Urinary bladder (tissue), 4 donors: Measurements from ENCODE around the gene CACNA1H. TPM values are rescaled to one million over a fixed set of nuclear protein-coding genes. Genes with fewer than 3 reads are reported as not detected.
"Not testable (repeated sequence)": the region's sequence is repeated elsewhere in the genome, so short reads cannot be mapped to it uniquely, and the experiment has no call there.

ENCODE experiments used
- DNase-seq: peaks from one replicate; pipeline ENCODE4 v3.0.0-alpha.2; 2015; ENCODE audit errors: extremely low spot score
- H3K27ac ChIP-seq: one replicate; pipeline ENCODE4 v1.5.1; 2013; ENCODE audit warnings: low read depth, mild to moderate bottlenecking, moderate library complexity
- H3K36me3 ChIP-seq: one replicate; pipeline ENCODE4 v1.6.1; 2013; ENCODE audit warnings: mild to moderate bottlenecking, moderate library complexity; ENCODE audit not compliant: insufficient read depth
- H3K4me1 ChIP-seq: one replicate; pipeline ENCODE4 v1.6.1; 2013; ENCODE audit warnings: mild to moderate bottlenecking, moderate library complexity; ENCODE audit not compliant: insufficient read depth
- H3K4me3 ChIP-seq: one replicate; pipeline ENCODE4 v1.5.1; 2013; ENCODE audit warnings: low read depth, low read length
- WGBS: extraction: QIAGEN DNeasy Blood & Tissue Kit; methylation state at CpG from one replicate; pipeline ENCODE4 v1.1.7; 2013; 5-methylcytosine and 5-hydroxymethylcytosine counted together
- polyA plus RNA-seq: library from polyadenylated mRNA; stranded (reverse); fragments of 200-250 nt; gene quantifications from one replicate; pipeline ENCODE4 v1.2.3, GENCODE V29; 2013
- total RNA-seq: library from RNA; depleted of rRNA; stranded (reverse); fragments of >200 nt; gene quantifications from one replicate; pipeline ENCODE4 v1.2.3, GENCODE V29; 2014
- donor health status: healthy with polysubstance abuse.
- donor health status: healthy.

Gene CACNA1H
- total and polyA plus RNA-seq, 2 donors: 10.6 to 151 TPM

- not testable (repeated sequence) for H3K27ac ChIP-seq, H3K4me3 ChIP-seq, H3K36me3 ChIP-seq, H3K4me1 ChIP-seq, DNase-seq
- 89% methylated on average over 7 of the region's 7 CpGs for WGBS
These were observed 78.4 kb downstream of the CACNA1H start for GRCh38 chr16:1231301-1231700.

- not testable (repeated sequence) for H3K27ac ChIP-seq, H3K4me3 ChIP-seq, DNase-seq, H3K4me1 ChIP-seq, H3K36me3 ChIP-seq
- WGBS: no CpG with 5 or more reads among the region's 47 CpGs
These were observed 79.3 kb downstream of the CACNA1H start for GRCh38 chr16:1232049-1232748.

- H3K4me3 ChIP-seq, H3K27ac ChIP-seq, DNase-seq, H3K4me1 ChIP-seq, H3K36me3 ChIP-seq: not testable (repeated sequence)
- WGBS: no CpG with 5 or more reads among the region's 29 CpGs
These were observed 83.8 kb downstream of the CACNA1H start for GRCh38 chr16:1236659-1237058.

- Histone ChIP-seq H3K36me3 (no peaks in the 10 kb centered on the region), H3K4me1 (no peaks in the 10 kb centered on the region), H3K4me3 (no peak overlapping the region), H3K27ac (no peak overlapping the region)
- 82% methylated on average over 9 of the region's 9 CpGs for WGBS
- no peak for DNase-seq
These were observed 85.1 kb downstream of the CACNA1H start for GRCh38 chr16:1237990-1238389.

GRCh38 chr16:1238909-1239308, 86.0 kb downstream of the CACNA1H start:
- not testable (repeated sequence) for DNase-seq, H3K36me3 ChIP-seq
- 66% methylated on average over 19 of the region's 23 CpGs for WGBS

GRCh38 chr16:1239575-1239974, 86.7 kb downstream of the CACNA1H start:
- H3K27ac ChIP-seq, DNase-seq, H3K4me3 ChIP-seq, H3K4me1 ChIP-seq, H3K36me3 ChIP-seq: not testable (repeated sequence)
- 87% methylated on average over 9 of the region's 9 CpGs for WGBS

More at GRCh38 chr16:1238909-1239308, 86.0 kb downstream of the CACNA1H start:
- H3K27ac ChIP-seq, H3K4me3 ChIP-seq, H3K4me1 ChIP-seq: not testable (repeated sequence)

- H3K4me1 ChIP-seq, H3K36me3 ChIP-seq, DNase-seq, H3K27ac ChIP-seq, H3K4me3 ChIP-seq: not testable (repeated sequence)
- 55% methylated on average over 8 of the region's 12 CpGs for WGBS
These were observed 87.5 kb downstream of the CACNA1H start, which contains the start of gene TPSAB1 for GRCh38 chr16:1240436-1240835. Gene TPSAB1, plus strand, starts transcription at chr16:1240705. Its CDS starts 234 bp downstream, at chr16:1240939.

- H3K27ac ChIP-seq, DNase-seq, H3K36me3 ChIP-seq, H3K4me3 ChIP-seq, H3K4me1 ChIP-seq: not testable (repeated sequence)
- WGBS: 85% methylated on average over 11 of the region's 15 CpGs
These were observed 88.2 kb downstream of the CACNA1H start for GRCh38 chr16:1241081-1241480.

GRCh38 chr16:1243363-1243762, 90.5 kb downstream of the CACNA1H start:
- not testable (repeated sequence) for H3K4me3 ChIP-seq, H3K27ac ChIP-seq, H3K4me1 ChIP-seq, H3K36me3 ChIP-seq, DNase-seq
- WGBS: 51% methylated on average over 7 of the region's 11 CpGs

GRCh38 chr16:1243907-1244850, 91.3 kb downstream of the CACNA1H start:
- H3K4me3 ChIP-seq, H3K27ac ChIP-seq, DNase-seq, H3K36me3 ChIP-seq, H3K4me1 ChIP-seq: not testable (repeated sequence)
- WGBS: 69% methylated on average over 31 of the region's 32 CpGs

- DNase-seq: no peak
- WGBS: 68% methylated on average over 12 of the region's 12 CpGs
- H3K4me1 ChIP-seq: no peaks in the 10 kb centered on the region
- no peaks in the 10 kb centered on the region for H3K36me3 ChIP-seq
- H3K27ac ChIP-seq: no peak overlapping the region
- no peak overlapping the region for H3K4me3 ChIP-seq
These were observed 92.0 kb downstream of the CACNA1H start for GRCh38 chr16:1244881-1245280.

GRCh38 chr16:1245452-1246020, 92.6 kb downstream of the CACNA1H start:
- DNase-seq: no peak
- Histone ChIP-seq H3K36me3 (no peaks in the 10 kb centered on the region), H3K4me1 (no peaks in the 10 kb centered on the region), H3K27ac (no peak overlapping the region), H3K4me3 (no peak overlapping the region)
- WGBS: 44% methylated on average over 22 of the region's 22 CpGs

- not testable (repeated sequence) for H3K4me1 ChIP-seq, H3K4me3 ChIP-seq, H3K27ac ChIP-seq, H3K36me3 ChIP-seq, DNase-seq
- WGBS: 81% methylated on average over 13 of the region's 14 CpGs
These were observed 95.1 kb downstream of the CACNA1H start for GRCh38 chr16:1247903-1248537.
